ENCODE measurements around the gene RRAGA.
"Not testable (repeated sequence)": the region's sequence is repeated elsewhere in the genome, so short reads cannot be mapped to it uniquely, and the experiment has no call there.

Gene RRAGA

GRCh38 chr9:19087106-19088000, 38.1 kb downstream of the RRAGA start:
- no peak for DNase-seq

- DNase-seq, result not testable (repeated sequence)
Observed at GRCh38 chr9:19097431-19097830, 48.2 kb downstream of the RRAGA start.

All from NCI-H2029 (cell line).